ENCODE data around the gene RPS6KC1.

The RPS6KC1 gene

DNA sequence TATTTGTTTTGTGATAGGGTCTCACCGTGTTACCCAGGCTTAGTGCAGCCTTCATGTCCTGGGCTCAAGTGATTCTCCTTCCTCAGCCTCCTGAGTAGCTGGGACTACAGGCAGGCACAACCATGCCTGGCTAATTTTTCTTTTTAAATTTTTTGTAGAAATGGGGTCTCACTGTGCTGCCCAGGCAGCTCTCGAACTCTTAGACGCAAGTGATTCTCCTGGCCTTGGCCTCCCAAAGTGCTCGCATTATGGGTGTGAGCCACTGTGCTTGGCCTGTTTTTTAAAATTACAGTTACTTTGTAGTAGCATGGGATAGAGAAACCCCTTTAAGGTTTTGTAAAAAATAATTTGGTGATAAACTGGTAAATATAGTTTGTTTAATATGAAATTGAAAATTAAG lies 69.9 kb downstream of the RPS6KC1 start:
- TF ChIP-seq POU2F2 (IDR thresholded peaks at IDR 0.05; ENCODE audit: low read depth, low read length) (no peak), SPI1 (IDR thresholded peaks at IDR 0.05; ENCODE audit: low read depth, low read length) (no peak), TAF1 (IDR thresholded peaks at IDR 0.05; ENCODE audit: low read depth, low read length) (no peak), POLR2AphosphoS5 (IDR thresholded peaks at IDR 0.05; ENCODE audit: low read depth, low read length) (no peak), PAX5 (IDR thresholded peaks at IDR 0.05; ENCODE audit: insufficient read depth, low read length, severe bottlenecking) (no peak), POLR2A (IDR thresholded peaks at IDR 0.05; ENCODE audit: low read depth, low read length) (no peak)
- FAIRE-seq: no peak
- DNase-seq (ENCODE audit: insufficient read length, low spot score): no peak

DNA sequence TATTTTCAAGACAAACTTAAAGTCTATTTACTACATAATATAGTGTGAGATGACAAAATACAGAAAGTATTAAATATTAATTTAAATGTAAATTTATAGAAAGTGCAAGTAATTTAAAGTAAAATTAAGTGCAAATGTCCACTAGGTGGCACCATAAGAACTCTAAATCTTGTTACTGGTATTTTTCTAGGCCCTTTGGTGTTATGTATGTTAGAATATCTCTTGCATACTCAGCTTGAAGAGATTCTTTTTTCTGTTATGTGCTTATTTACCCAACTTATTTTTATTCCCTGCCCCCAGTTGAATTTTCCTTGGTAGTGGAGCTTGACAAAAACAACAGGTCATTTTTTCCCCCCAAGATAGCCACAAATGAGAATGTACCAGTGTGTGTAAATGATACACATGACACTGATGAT lies 71.5 kb downstream of the RPS6KC1 start:
- TF ChIP-seq TAF1 (IDR thresholded peaks at IDR 0.05; ENCODE audit: low read depth, low read length) (no peak), POLR2AphosphoS5 (IDR thresholded peaks at IDR 0.05; ENCODE audit: low read depth, low read length) (no peak), POLR2A (IDR thresholded peaks at IDR 0.05; ENCODE audit: low read depth, low read length) (no peak), SPI1 (IDR thresholded peaks at IDR 0.05; ENCODE audit: low read depth, low read length) (no peak), PAX5 (IDR thresholded peaks at IDR 0.05; ENCODE audit: insufficient read depth, low read length, severe bottlenecking) (no peak), POU2F2 (IDR thresholded peaks at IDR 0.05; ENCODE audit: low read depth, low read length) (no peak)
- FAIRE-seq (no peak), DNase-seq (ENCODE audit: insufficient read length, low spot score) (no peak)

DNA sequence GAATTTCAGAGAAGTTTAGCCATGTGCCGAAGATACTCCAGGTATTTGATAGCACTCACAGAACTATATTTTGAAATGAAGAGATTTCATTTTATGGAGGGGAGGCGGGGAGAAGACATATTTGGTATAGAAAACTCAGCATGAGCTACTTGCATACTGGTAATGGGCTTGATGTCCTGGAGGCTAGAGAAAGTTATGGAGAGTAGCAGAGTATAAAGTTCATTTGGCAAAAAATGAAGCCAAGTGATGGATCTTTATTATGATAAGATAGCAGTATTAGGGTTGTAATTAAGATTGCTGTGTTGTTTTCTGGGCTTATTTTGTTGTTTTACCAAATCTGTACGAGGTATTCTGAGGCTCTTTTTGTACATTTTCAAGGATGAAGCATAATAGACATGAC lies 72.0 kb downstream of the RPS6KC1 start:
- TF ChIP-seq POU2F2 (IDR thresholded peaks at IDR 0.05; ENCODE audit: low read depth, low read length): no peak
- TF ChIP-seq TAF1 (IDR thresholded peaks at IDR 0.05; ENCODE audit: low read depth, low read length): no peak
- TF ChIP-seq POLR2AphosphoS5 (IDR thresholded peaks at IDR 0.05; ENCODE audit: low read depth, low read length): no peak
- TF ChIP-seq SPI1 (IDR thresholded peaks at IDR 0.05; ENCODE audit: low read depth, low read length): no peak
- no peak for TF ChIP-seq PAX5 (IDR thresholded peaks at IDR 0.05; ENCODE audit: insufficient read depth, low read length, severe bottlenecking)
- no peak for TF ChIP-seq POLR2A (IDR thresholded peaks at IDR 0.05; ENCODE audit: low read depth, low read length)
- DNase-seq (ENCODE audit: insufficient read length, low spot score) (no peak), FAIRE-seq (no peak)

DNA sequence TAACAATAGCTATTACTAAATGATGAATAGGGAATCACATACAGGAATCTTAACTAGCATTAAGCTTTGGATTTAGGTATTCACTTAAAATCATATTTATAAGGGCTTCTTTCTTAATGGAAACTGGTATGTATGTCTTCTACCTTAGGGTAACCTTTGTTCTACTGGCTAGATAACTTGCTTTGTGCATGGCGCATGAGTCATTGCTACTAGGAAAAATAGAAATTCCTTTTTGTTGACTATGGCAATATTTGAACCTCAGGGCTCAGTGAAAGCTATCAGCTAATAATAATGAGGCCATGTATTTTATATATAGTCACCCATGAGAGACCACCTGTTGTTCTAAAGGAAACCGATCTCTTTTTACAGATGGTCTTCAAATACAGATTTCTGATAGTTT lies 72.5 kb downstream of the RPS6KC1 start:
- DNase-seq (ENCODE audit: insufficient read length, low spot score): no peak
- TF ChIP-seq TAF1 (IDR thresholded peaks at IDR 0.05; ENCODE audit: low read depth, low read length) (no peak), POLR2A (IDR thresholded peaks at IDR 0.05; ENCODE audit: low read depth, low read length) (no peak), POLR2AphosphoS5 (IDR thresholded peaks at IDR 0.05; ENCODE audit: low read depth, low read length) (no peak), SPI1 (IDR thresholded peaks at IDR 0.05; ENCODE audit: low read depth, low read length) (no peak), PAX5 (IDR thresholded peaks at IDR 0.05; ENCODE audit: insufficient read depth, low read length, severe bottlenecking) (no peak), POU2F2 (IDR thresholded peaks at IDR 0.05; ENCODE audit: low read depth, low read length) (no peak)

DNA sequence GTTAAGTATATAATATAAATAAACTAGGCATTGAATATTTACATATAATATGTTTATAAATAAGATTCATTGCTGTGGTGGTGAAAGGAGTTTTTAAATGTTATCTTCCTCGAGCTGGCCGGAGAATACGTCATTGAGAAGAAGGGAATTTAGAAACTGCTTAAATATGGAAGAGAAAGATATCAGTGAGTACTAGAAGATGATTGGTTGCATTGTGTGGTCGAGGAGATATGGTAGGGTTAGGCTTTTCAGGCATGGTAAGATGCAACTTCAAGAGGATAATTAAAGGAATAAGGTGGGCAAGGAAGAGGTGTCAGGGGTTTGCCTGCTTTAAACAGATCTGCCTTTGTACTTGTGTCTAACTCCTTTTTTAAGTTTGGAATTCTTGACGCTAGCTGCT lies 73.5 kb downstream of the RPS6KC1 start:
- DNase-seq (ENCODE audit: insufficient read length, low spot score) (no peak), FAIRE-seq (no peak)
- TF ChIP-seq POU2F2 (IDR thresholded peaks at IDR 0.05; ENCODE audit: low read depth, low read length) (no peak), POLR2A (IDR thresholded peaks at IDR 0.05; ENCODE audit: low read depth, low read length) (no peak), SPI1 (IDR thresholded peaks at IDR 0.05; ENCODE audit: low read depth, low read length) (no peak), POLR2AphosphoS5 (IDR thresholded peaks at IDR 0.05; ENCODE audit: low read depth, low read length) (no peak), TAF1 (IDR thresholded peaks at IDR 0.05; ENCODE audit: low read depth, low read length) (no peak), PAX5 (IDR thresholded peaks at IDR 0.05; ENCODE audit: insufficient read depth, low read length, severe bottlenecking) (no peak)

More for the DNA sequence above, 72.5 kb downstream of the RPS6KC1 start:
- no peak for FAIRE-seq

DNA sequence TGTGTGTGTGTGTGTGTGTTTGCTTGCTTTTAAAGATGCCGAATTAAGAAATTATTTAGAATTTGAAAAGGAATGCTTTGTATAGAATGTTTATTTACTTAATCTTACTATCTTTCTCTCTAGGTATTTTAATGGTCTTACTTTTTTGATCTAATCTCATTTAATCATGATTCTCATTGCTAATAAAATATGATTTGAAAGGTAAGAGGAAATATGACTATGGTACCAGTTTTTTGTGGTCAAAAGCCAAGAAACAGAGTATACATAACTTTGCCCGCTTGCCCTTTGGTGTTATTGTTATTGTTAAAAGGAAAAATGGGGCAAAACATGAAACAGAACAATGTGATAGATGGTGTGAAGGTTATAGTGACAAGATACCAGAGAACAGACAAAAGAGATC lies 74.6 kb downstream of the RPS6KC1 start:
- DNase-seq (ENCODE audit: insufficient read length, low spot score): no peak
- TF ChIP-seq TAF1 (IDR thresholded peaks at IDR 0.05; ENCODE audit: low read depth, low read length) (no peak), SPI1 (IDR thresholded peaks at IDR 0.05; ENCODE audit: low read depth, low read length) (no peak), POU2F2 (IDR thresholded peaks at IDR 0.05; ENCODE audit: low read depth, low read length) (no peak), POLR2AphosphoS5 (IDR thresholded peaks at IDR 0.05; ENCODE audit: low read depth, low read length) (no peak), POLR2A (IDR thresholded peaks at IDR 0.05; ENCODE audit: low read depth, low read length) (no peak), PAX5 (IDR thresholded peaks at IDR 0.05; ENCODE audit: insufficient read depth, low read length, severe bottlenecking) (no peak)
- no peak for FAIRE-seq

DNA sequence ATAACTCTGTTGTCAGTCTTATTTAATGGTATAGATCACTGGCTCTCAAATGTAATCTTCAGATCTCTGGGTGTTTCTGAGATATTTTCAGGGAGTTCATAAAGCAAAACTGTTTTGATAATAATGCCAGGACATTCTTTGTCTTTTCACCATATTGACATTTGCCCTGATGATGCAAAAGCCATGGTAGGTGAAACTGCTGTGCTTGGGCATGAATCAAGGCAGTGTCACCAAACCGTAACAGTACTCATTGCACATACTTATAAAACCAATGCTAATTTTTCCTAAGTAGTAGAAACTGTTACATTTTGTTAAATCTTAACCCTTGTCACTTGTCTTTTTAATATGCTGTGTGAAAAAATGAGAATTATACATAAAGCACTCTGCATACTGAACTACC lies 76.0 kb downstream of the RPS6KC1 start:
- FAIRE-seq (no peak), DNase-seq (ENCODE audit: insufficient read length, low spot score) (no peak)
- TF ChIP-seq POLR2AphosphoS5 (IDR thresholded peaks at IDR 0.05; ENCODE audit: low read depth, low read length): no peak
- TF ChIP-seq SPI1 (IDR thresholded peaks at IDR 0.05; ENCODE audit: low read depth, low read length): no peak
- no peak for TF ChIP-seq POLR2A (IDR thresholded peaks at IDR 0.05; ENCODE audit: low read depth, low read length)
- TF ChIP-seq TAF1 (IDR thresholded peaks at IDR 0.05; ENCODE audit: low read depth, low read length): no peak
- TF ChIP-seq POU2F2 (IDR thresholded peaks at IDR 0.05; ENCODE audit: low read depth, low read length): no peak
- no peak for TF ChIP-seq PAX5 (IDR thresholded peaks at IDR 0.05; ENCODE audit: insufficient read depth, low read length, severe bottlenecking)

DNA sequence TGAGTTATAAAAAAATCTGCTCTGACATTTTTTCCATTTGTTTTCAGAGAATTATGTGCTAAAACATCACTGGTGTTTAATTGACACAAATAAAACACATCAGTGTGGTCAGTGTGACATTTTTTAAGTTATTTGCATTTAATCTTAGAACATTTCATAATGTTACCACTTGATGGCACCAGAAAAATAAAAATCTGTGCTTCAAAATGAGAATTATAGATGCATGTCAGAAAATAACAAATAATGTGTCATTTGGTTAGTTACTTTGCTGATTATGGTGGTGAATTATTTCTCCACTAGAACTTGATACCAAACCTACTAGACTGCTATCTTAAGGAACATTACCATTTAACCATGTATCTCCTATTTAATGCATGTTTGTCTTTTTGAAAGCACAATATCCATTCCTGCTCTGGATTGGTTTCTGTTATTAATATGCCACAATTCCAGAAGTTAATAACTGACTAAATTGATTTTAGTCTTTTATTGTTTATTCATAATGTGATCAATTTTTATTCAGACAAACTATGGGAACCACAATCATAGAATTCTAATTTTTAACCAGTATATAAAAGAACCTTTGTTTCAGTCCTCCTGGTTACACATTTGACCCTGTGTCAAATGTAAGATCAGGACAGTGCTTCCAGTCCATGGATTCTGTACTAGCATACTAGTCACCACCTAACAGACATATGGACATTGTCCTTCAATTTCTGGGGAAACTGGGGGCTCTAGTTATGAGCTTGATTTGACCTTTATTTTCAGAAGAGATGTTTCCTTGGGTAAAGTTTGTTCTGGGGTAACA lies 81.0 kb downstream of the RPS6KC1 start:
- FAIRE-seq (no peak), DNase-seq (ENCODE audit: insufficient read length, low spot score) (no peak)
- TF ChIP-seq TAF1 (IDR thresholded peaks at IDR 0.05; ENCODE audit: low read depth, low read length) (no peak), POLR2A (IDR thresholded peaks at IDR 0.05; ENCODE audit: low read depth, low read length) (no peak), PAX5 (IDR thresholded peaks at IDR 0.05; ENCODE audit: insufficient read depth, low read length, severe bottlenecking) (no peak), POU2F2 (IDR thresholded peaks at IDR 0.05; ENCODE audit: low read depth, low read length) (no peak), POLR2AphosphoS5 (IDR thresholded peaks at IDR 0.05; ENCODE audit: low read depth, low read length) (no peak), SPI1 (IDR thresholded peaks at IDR 0.05; ENCODE audit: low read depth, low read length) (no peak)

DNA sequence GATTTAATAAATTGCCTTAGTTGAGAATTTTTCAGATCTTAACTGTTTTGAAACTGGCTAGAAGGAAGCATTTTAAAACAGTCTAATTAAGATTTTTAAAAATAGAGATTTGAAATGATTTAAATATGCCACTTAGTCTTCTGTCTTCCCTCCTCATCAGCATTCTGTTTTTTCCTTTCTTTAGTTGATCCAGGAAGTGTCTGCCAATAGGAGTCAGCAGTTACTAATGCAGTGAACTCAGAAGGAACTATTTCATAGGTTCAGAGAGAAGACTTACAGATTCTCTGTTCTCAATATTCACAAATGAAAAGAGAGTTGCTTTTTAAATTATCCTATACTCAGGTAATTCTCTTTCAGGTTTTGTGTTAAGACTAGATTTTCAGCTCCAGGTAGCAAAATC lies 84.5 kb downstream of the RPS6KC1 start:
- FAIRE-seq (no peak), DNase-seq (ENCODE audit: insufficient read length, low spot score) (no peak)
- TF ChIP-seq POU2F2 (IDR thresholded peaks at IDR 0.05; ENCODE audit: low read depth, low read length) (no peak), PAX5 (IDR thresholded peaks at IDR 0.05; ENCODE audit: insufficient read depth, low read length, severe bottlenecking) (no peak), POLR2A (IDR thresholded peaks at IDR 0.05; ENCODE audit: low read depth, low read length) (no peak), SPI1 (IDR thresholded peaks at IDR 0.05; ENCODE audit: low read depth, low read length) (no peak), TAF1 (IDR thresholded peaks at IDR 0.05; ENCODE audit: low read depth, low read length) (no peak), POLR2AphosphoS5 (IDR thresholded peaks at IDR 0.05; ENCODE audit: low read depth, low read length) (no peak)

Data from GM12891 (cell line).